Glomerular visceral epithelial cell (primary cell): Measurements from ENCODE around the gene TICAM1.
"Not testable (repeated sequence)": the region's sequence is repeated elsewhere in the genome, so short reads cannot be mapped to it uniquely, and the experiment has no call there.

Source experiments
- DNase-seq: peaks from one replicate; pipeline ENCODE4 v3.0.0-alpha.2; 2016; ENCODE audit errors: extremely low spot score

Gene TICAM1

GRCh38 chr19:4803736-4804695, 27.5 kb downstream of the TICAM1 start:
- DNase-seq, result peak; percentile 58

- no peak for DNase-seq
Observed at GRCh38 chr19:4802711-4803110, 28.8 kb downstream of the TICAM1 start.

- no peak for DNase-seq
Observed at GRCh38 chr19:4801085-4801619, 30.4 kb downstream of the TICAM1 start.

- DNase-seq, result no peak
Observed at GRCh38 chr19:4800591-4801081, 30.9 kb downstream of the TICAM1 start.

- DNase-seq, result no peak
Observed at GRCh38 chr19:4795400-4795799, 36.1 kb downstream of the TICAM1 start.

- DNase-seq, result no peak
Observed at GRCh38 chr19:4794971-4795370, 36.5 kb downstream of the TICAM1 start.

- not testable (repeated sequence) for DNase-seq
Observed at GRCh38 chr19:4793278-4793677, 38.2 kb downstream of the TICAM1 start.

- not testable (repeated sequence) for DNase-seq
Observed at GRCh38 chr19:4792866-4793195, 38.7 kb downstream of the TICAM1 start.

GRCh38 chr19:4792019-4792865, 39.3 kb downstream of the TICAM1 start:
- DNase-seq, result not testable (repeated sequence)

GRCh38 chr19:4791183-4792018, 40.1 kb downstream of the TICAM1 start, which contains the start of gene FEM1A:
Gene FEM1A, plus strand, starts transcription at chr19:4791734. Its CDS starts 121 bp downstream, at chr19:4791855.
- DNase-seq, result peak; percentile 100

GRCh38 chr19:4786412-4787016, 45.0 kb downstream of the TICAM1 start:
- not testable (repeated sequence) for DNase-seq

GRCh38 chr19:4781801-4782200, 49.7 kb downstream of the TICAM1 start:
- no peak for DNase-seq

- no peak for DNase-seq
Observed at GRCh38 chr19:4780860-4781259, 50.7 kb downstream of the TICAM1 start.

GRCh38 chr19:4778124-4778523, 53.4 kb downstream of the TICAM1 start:
- DNase-seq, result not testable (repeated sequence)

- no peak for DNase-seq
Observed at GRCh38 chr19:4776436-4777211, 54.9 kb downstream of the TICAM1 start.

- DNase-seq, result no peak
Observed at GRCh38 chr19:4775627-4776152, 55.8 kb downstream of the TICAM1 start.

- no peak for DNase-seq
Observed at GRCh38 chr19:4774136-4774535, 57.4 kb downstream of the TICAM1 start.

GRCh38 chr19:4773047-4773640, 58.4 kb downstream of the TICAM1 start:
- DNase-seq, result no peak

GRCh38 chr19:4772566-4772965, 58.9 kb downstream of the TICAM1 start:
- DNase-seq, result no peak
